Activated naive CD4-positive, alpha-beta T cell treated with anti-CD3 and anti-CD28 coated beads for 36 hours (primary cell): ENCODE measurements around the gene ABCB7. TPM values are rescaled to one million over a fixed set of nuclear protein-coding genes. Genes with fewer than 3 reads are reported as not detected.
"Not testable (repeated sequence)": the region's sequence is repeated elsewhere in the genome, so short reads cannot be mapped to it uniquely, and the experiment has no call there.

Experiments used
- CTCF ChIA-PET: fragments of 350-600 bp; sonication (Branson Sonifier 250); formaldehyde crosslinking; loops from one replicate; lab custom pipeline; 2021; ENCODE audit warnings: antibody characterized with exemption; lab: Charles Lee
- DNase-seq: peaks from one replicate; pipeline ENCODE4 v3.0.0-alpha.2; 2020
- H3K27ac Mint-ChIP-seq: one replicate; pipeline ENCODE4 v1.8.0; 2021; ENCODE audit warnings: mild to moderate bottlenecking, mixed read lengths
- H3K27me3 Mint-ChIP-seq: one replicate; pipeline ENCODE4 v1.8.0; 2021; ENCODE audit warnings: low read depth, mixed read lengths
- H3K36me3 Mint-ChIP-seq: one replicate; pipeline ENCODE4 v1.8.0; 2021; ENCODE audit warnings: low read depth, mixed read lengths
- H3K4me1 Mint-ChIP-seq: one replicate; pipeline ENCODE4 v1.8.0; 2021; ENCODE audit warnings: low read depth, mixed read lengths
- H3K4me3 Mint-ChIP-seq: one replicate; pipeline ENCODE4 v1.8.0; 2021; ENCODE audit warnings: mild to moderate bottlenecking, moderate library complexity, mixed read lengths
- H3K9me3 Mint-ChIP-seq: one replicate; pipeline ENCODE4 v1.8.0; 2021; ENCODE audit warnings: mixed read lengths
- intact Hi-C: fragments of 100-400 bp; cut with micrococcal nuclease; formaldehyde crosslinking; loops from one replicate; pipeline ENCODE4 v1.15.1; 2023
- total RNA-seq, 2 experiments: library from RNA; stranded (reverse); gene quantifications; one replicate each; pipeline ENCODE4 v1.2.3, GENCODE V29; 2021

ABCB7 gene
- 10 to 100 TPM; 46.8 to 47.6 TPM for total RNA-seq

DNA sequence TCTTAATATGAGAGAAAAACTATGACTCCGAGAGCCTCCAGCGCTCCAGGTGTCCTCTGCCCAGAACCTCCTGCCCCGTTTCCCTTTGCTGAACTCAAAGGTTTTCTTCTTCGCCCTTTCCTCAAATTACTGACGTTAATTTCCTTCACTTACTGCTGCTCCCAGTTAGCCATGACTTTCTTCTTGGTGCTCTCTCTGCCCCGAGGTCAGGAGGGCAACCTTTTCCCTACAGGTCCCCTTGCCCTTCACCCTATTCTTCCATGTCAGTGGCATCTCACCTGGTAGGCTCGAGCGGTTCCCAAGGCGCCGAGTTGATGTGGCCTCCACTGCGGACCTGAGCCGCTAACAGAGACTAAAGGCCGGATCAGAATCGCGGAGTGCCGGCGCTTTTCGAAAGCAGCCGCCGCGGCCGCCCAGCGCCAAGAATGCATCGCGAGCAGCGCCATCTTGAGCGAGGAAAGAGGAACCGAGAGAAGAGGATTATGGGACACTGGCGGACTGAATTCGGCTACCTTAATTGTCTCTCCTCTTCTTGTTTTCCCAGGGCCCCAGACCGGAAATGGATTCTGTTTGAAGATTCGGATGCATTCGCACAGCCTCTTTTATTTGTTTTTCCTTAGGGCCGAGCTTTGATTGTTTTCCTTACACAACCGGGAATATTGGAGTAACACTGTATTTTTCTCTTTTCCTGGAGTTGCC is at the start of gene ABCB7:
TSS of gene ABCB7 (minus strand) at position 457 of the 699 bp plus-strand sequence. CDS start at position 446, 11 bp downstream.
- Mint-ChIP-seq H3K36me3 (peaks cover 5% of the 10 kb centered on the region), H3K27ac (peak within 1 kb of the TSS; percentile 96), H3K9me3 (no peaks in the 10 kb centered on the region), H3K4me3 (peak within 1 kb of the TSS; percentile 99), H3K27me3 (no peaks in the 10 kb centered on the region), H3K4me1 (peaks cover 49% of the 10 kb centered on the region)
- peak; percentile 68 for DNase-seq
- CTCF ChIA-PET, result no interaction called here
- intact Hi-C loops, result loop anchor here (1.0 to 5.0 kb wide), 6 partner anchors 59 to 1944 kb away; partner anchors contain the start of genes NAP1L2, NEXMIF, PBDC1 and UPRT

DNA sequence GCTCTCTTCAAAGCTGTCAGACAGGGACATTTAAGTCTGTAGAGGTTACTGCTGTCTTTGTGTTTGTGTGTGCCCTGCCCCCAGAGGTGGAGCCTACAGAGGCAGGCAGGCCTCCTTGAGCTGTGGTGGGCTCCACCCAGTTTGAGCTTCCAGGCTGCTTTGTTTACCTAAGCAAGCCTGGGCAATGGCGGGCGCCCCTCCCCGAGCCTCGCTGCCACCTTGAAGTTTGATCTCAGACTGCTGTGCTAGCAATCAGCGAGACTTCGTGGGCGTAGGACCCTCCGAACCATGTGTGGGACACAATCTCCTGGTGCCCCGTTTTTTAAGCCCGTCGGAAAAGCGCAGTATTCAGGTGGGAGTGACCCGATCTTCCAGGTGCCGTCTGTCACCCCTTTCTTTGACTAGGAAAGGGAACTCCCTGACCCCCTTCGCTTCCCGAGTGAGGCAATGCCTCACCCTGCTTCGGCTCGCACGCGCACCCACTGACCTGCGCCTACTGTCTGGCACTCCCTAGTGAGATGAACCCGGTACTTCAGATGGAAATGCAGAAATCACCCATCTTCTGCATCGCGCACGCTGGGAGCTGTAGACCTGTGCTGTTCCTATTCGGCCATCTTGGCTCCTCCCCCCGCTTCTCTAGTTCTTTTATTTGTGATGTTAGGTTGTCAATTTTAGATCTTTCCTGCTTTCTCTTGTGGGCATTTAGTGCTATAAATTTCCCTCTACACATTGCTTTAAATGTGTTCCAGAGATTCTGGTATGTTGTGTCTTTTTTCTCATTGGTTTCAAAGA is 32.5 kb upstream of the ABCB7 start:
- H3K27me3 Mint-ChIP-seq, H3K9me3 Mint-ChIP-seq, intact Hi-C loops, CTCF ChIA-PET, DNase-seq, H3K4me3 Mint-ChIP-seq, H3K4me1 Mint-ChIP-seq, H3K27ac Mint-ChIP-seq, H3K36me3 Mint-ChIP-seq: not testable (repeated sequence)

DNA sequence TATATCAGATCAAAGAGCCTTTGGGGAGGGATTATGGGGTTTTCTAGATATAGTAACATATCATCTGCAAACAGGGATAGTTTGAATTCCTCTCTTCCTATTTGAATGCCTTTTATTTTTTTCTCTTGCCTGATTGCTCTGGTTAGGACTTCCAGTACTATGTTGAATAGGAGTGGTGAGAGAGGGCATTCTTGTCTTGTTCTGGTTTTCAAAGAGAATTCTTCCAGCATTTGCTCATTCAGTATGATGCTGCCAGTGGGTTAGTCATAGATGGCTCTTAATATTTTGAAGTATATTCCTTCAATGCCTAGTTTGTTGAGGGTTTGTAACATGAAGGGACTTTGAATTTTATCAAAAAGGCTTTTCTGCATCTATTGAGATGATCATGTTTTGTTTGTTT is 25.6 kb upstream of the ABCB7 start:
- no peaks in the 10 kb centered on the region for H3K27me3 Mint-ChIP-seq
- H3K4me1 Mint-ChIP-seq, result no peaks in the 10 kb centered on the region
- CTCF ChIA-PET, result no interaction called here
- H3K36me3 Mint-ChIP-seq, result no peaks in the 10 kb centered on the region
- intact Hi-C loops, result no loop called here
- no peak overlapping the region for H3K4me3 Mint-ChIP-seq
- H3K27ac Mint-ChIP-seq, result no peak overlapping the region
- no peak for DNase-seq
- H3K9me3 Mint-ChIP-seq, result peaks cover 1% of the 10 kb centered on the region

DNA sequence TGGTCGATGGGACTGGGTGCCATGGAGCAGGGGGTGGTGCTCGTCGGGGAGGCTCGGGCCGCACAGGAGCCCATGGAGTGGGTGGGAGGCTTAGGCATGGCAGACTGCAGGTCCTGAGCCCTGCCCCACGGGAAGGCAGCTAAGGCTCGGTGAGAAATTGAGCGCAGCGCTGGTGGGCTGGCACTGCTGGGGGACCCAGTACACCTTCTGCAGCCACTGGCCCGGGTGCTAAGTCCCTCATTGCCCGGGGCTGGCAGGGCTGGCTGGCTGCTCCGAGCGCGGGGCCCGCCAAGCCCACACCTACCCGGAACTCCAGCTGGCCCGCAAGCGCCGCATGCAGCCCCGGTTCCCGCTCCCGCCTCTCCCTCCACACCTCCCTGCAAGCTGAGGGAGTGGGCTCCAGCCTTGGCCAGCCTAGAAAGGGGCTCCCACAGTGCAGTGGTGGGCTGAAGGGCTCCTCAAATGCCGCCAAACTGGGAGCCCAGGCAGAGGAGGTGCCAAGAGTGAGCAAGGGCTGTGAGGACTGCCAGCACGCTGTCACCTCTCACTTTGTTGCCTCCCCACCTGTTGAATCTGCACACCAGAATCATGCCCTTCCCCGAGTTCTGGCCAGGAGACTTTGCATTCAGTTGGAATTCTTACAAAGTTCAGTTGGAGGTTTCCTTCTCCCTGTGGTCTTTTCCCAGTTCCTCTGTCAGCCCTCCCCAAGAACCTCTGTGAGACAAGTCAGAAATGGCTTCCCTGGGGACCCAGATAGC is 23.6 kb upstream of the ABCB7 start:
- H3K36me3 Mint-ChIP-seq, H3K4me3 Mint-ChIP-seq, H3K9me3 Mint-ChIP-seq, H3K27ac Mint-ChIP-seq, intact Hi-C loops, CTCF ChIA-PET, H3K27me3 Mint-ChIP-seq, H3K4me1 Mint-ChIP-seq, DNase-seq: not testable (repeated sequence)

DNA sequence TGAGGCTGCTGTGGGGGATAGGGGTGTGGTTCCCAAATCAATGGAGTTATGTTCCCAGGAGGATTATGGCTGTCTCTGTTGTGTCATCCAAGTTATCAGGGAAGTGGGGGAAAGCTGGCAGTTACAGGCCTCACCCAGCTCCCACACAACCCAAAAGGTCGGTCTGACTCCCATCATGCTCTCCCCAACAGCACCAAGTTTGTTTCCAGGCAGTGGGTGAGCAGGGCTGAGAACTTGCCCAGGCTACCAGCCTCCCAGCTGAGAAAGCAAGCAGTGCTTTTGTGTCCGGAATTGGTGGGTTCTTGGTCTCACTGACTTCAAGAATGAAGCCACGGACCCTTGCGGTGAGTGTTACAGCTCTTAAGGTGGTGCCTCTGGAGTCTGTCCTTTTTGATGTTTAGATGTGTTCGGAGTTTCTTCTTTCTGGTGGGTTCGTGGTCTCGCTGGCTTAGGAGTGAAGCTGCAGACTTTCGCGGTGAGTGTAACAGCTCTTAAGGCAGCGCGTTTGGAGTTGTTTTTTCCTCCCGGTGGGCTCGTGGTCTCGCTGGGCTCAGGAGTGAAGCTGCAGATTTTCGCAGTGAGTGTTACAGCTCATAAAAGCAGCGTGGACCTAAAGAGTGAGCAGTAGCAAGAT is 16.3 kb upstream of the ABCB7 start:
- DNase-seq, intact Hi-C loops, H3K36me3 Mint-ChIP-seq, H3K27me3 Mint-ChIP-seq, H3K9me3 Mint-ChIP-seq, H3K4me1 Mint-ChIP-seq, H3K4me3 Mint-ChIP-seq, H3K27ac Mint-ChIP-seq: not testable (repeated sequence)
- CTCF ChIA-PET, result interaction anchor here (0.7 kb wide), 1 partner anchor 18 kb away, joined by 3 read pairs; no protein-coding TSS in a partner anchor

DNA sequence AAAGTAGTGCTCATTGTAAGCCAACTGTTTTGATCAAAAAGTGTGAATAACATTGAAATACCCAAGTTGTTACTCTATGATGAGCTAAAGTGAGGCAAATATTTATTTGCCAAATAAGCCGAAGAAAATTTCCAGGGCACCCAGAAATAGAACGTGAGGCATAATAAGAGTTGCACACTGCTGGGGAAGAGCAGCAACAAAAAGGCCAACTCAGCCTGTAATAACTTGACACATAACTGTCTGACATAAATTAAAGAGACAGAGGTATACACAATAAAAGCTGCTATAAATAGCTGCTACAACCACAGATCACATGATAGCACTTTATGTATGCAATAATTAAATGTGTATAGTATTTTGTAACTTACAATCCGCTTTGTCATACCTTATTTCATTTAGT is 2.0 kb upstream of the ABCB7 start:
- peaks cover 37% of the 10 kb centered on the region for H3K4me1 Mint-ChIP-seq
- intact Hi-C loops, result loop anchor here (2.0 to 5.0 kb wide), 5 partner anchors 61 to 1946 kb away; partner anchors contain the start of genes NAP1L2 and ZDHHC15
- H3K36me3 Mint-ChIP-seq, result peaks cover 5% of the 10 kb centered on the region
- CTCF ChIA-PET, result interaction anchor here (1.0 kb wide), 1 partner anchor 13 kb away, joined by 3 read pairs; no protein-coding TSS in a partner anchor
- no peaks in the 10 kb centered on the region for H3K27me3 Mint-ChIP-seq
- DNase-seq, result no peak
- H3K9me3 Mint-ChIP-seq, result no peaks in the 10 kb centered on the region
- no peak overlapping the region for H3K27ac Mint-ChIP-seq
- H3K4me3 Mint-ChIP-seq, result no peak overlapping the region

DNA sequence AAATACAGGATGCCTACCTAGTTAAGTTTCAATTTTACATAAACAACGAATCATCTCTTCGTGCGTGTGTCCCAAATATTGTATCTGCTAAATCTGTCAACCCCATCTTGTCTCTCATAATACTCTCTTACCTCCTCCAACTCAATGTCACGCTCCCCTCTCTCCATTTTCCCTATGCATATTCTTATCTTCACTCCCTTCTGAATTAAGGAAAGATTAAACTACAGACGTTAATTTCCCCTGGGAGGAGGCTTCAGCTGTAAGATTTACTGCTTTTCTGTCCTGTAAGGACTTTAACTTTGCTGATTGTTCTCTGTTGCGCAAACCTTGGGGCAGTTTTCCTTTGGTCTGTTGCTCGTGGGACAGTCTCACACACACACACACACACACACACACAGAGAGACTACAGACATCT is 455 bp upstream of the ABCB7 start:
- DNase-seq, result no peak
- CTCF ChIA-PET, result no interaction called here
- intact Hi-C loops, result loop anchor here (1.0 to 5.0 kb wide), 6 partner anchors 59 to 1944 kb away; partner anchors contain the start of genes NAP1L2, NEXMIF, PBDC1 and UPRT

DNA sequence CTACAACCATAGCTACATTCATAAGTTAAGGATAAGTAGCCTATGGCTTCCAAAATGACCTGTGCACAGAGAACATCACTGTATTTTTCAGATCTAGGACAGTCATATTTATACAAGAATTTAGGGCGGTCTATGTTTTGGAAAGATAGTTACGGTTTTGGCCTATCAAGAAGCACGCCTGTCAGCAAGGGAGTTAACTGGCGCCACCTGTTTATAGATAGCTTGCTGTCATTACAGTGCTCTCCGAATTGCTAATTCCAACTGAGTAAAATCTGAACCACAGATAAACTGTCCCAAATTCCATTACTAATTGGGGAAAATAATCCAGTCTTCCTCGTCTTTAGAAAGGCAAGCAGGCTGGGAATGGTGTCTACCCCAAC is 646 bp downstream of the ABCB7 start:
- intact Hi-C loops, result loop anchor here (5.0 kb wide), 3 partner anchors 58 to 1943 kb away; partner anchors contain the start of gene NAP1L2
- H3K27me3 Mint-ChIP-seq, result no peaks in the 10 kb centered on the region
- DNase-seq, result peak; percentile 12
- H3K4me3 Mint-ChIP-seq, result peak overlapping the region; percentile 99
- H3K36me3 Mint-ChIP-seq, result peaks cover 5% of the 10 kb centered on the region
- no peaks in the 10 kb centered on the region for H3K9me3 Mint-ChIP-seq
- CTCF ChIA-PET, result no interaction called here
- peak overlapping the region; percentile 96 for H3K27ac Mint-ChIP-seq
- H3K4me1 Mint-ChIP-seq, result peaks cover 49% of the 10 kb centered on the region

More for the DNA sequence above, 455 bp upstream of the ABCB7 start:
- Mint-ChIP-seq H3K9me3 (no peaks in the 10 kb centered on the region), H3K4me3 (peak overlapping the region; percentile 99), H3K4me1 (peaks cover 43% of the 10 kb centered on the region), H3K36me3 (peaks cover 5% of the 10 kb centered on the region), H3K27ac (peak overlapping the region; percentile 96), H3K27me3 (no peaks in the 10 kb centered on the region)

DNA sequence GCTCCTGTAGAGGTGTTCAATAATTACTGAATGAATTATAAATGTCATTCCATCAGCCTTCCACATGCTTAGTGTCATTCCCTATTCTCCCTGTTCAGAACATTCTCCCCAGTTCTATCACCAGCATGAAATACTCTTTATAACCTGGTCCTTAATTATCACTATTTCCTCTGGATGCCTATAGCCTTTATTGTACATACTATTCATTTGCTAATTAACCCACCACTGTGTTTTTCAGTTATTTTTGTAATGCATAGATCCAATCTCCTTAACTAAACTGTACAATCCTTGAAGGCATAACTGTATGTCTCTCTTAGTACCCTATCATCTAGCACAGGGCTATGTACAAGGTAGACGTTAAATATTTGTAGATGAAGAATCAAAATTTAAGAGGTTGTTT is 1.2 kb downstream of the ABCB7 start:
- Mint-ChIP-seq H3K27me3 (no peaks in the 10 kb centered on the region), H3K4me3 (peak overlapping the region; percentile 40), H3K27ac (no peak overlapping the region), H3K9me3 (no peaks in the 10 kb centered on the region), H3K36me3 (peaks cover 5% of the 10 kb centered on the region), H3K4me1 (peaks cover 48% of the 10 kb centered on the region)
- intact Hi-C loops, result loop anchor here (5.0 kb wide), 3 partner anchors 58 to 1943 kb away; partner anchors contain the start of gene NAP1L2
- no peak for DNase-seq
- CTCF ChIA-PET, result interaction anchor here (0.6 kb wide), 1 partner anchor 17 kb away, joined by 3 read pairs; no protein-coding TSS in a partner anchor

DNA sequence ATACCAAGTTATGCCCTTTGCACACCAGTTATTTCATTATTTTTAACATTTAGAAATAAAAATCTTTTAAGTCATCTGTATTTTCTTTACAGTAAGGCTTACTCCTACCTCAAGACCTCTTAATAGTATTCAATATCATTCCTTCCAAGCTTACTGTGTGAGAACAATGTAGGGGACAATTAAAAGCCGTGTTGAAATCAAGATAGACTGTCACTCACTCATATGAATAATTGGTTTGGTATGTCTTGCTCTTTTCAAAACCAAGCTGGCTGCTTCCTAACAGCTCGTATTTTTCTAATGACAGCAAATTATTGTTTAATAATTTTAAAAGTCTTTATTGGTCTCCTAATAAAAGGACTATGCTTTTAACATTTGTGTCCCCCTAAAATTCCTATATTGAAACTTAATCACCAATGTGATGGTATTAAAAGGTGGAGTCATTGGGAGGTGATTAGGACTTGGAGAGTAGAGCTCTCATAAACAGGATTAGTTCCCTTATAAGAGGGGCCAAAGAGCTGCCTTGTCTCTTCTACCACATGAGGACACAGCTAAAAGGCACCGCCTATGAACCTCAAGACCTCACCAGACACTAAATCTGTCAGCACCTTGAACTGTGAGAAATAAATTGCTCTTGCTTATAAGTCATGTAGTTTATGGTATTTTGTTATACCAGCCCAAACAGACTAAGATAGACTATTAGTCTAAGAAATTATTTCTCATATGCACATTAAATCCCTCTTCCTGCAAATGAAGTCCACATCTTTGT is 4.1 kb downstream of the ABCB7 start:
- intact Hi-C loops, result no loop called here
- CTCF ChIA-PET, result interaction anchor here (0.6 kb wide), 1 partner anchor 42 kb away, joined by 3 read pairs; no protein-coding TSS in a partner anchor
- peaks cover 32% of the 10 kb centered on the region for H3K4me1 Mint-ChIP-seq
- H3K36me3 Mint-ChIP-seq, result peaks cover 11% of the 10 kb centered on the region
- H3K9me3 Mint-ChIP-seq, result peaks cover 3% of the 10 kb centered on the region
- no peak overlapping the region for H3K4me3 Mint-ChIP-seq
- no peak overlapping the region for H3K27ac Mint-ChIP-seq
- H3K27me3 Mint-ChIP-seq, result no peaks in the 10 kb centered on the region
- DNase-seq, result no peak

DNA sequence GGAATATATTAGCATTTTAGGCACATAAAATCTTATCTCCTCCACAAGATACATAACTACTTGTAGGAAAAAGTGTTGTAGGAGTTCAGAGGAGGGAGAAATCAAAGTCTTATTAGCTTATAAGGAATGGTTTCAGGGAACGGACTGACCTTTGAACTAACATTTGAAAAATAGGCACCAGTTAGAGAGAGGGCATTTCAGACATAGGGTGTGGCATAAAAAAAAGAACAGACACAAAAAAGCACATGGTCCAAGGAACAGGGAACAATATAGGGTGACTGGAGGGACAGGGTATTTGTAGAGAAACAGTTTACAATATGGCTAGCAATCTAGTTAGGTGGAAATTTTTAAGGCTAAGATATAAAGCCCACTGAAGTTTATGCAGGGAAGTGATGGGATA is 6.4 kb downstream of the ABCB7 start:
- CTCF ChIA-PET, result no interaction called here
- peaks cover 3% of the 10 kb centered on the region for H3K9me3 Mint-ChIP-seq

More for the DNA sequence above, 6.4 kb downstream of the ABCB7 start:
- Mint-ChIP-seq H3K27me3 (no peaks in the 10 kb centered on the region), H3K4me1 (peaks cover 43% of the 10 kb centered on the region), H3K4me3 (no peak overlapping the region), H3K27ac (no peak overlapping the region), H3K36me3 (peaks cover 13% of the 10 kb centered on the region)
- intact Hi-C loops, result no loop called here
- no peak for DNase-seq
